Measurements from ENCODE around the gene TSPAN3.

The TSPAN3 gene

GRCh38 chr15:77042245-77042919, 28.5 kb downstream of the TSPAN3 start:
- CTCF ChIA-PET = interaction anchor here (1.0 kb wide), 1 partner anchor 10 kb away, joined by 3 read pairs; no protein-coding TSS in a partner anchor
- POLR2A ChIA-PET = interaction anchor here (2.0 kb wide), 1 partner anchor 15 kb away, joined by 5 read pairs; no protein-coding TSS in a partner anchor
- TF ChIP-seq, protein P1, sequence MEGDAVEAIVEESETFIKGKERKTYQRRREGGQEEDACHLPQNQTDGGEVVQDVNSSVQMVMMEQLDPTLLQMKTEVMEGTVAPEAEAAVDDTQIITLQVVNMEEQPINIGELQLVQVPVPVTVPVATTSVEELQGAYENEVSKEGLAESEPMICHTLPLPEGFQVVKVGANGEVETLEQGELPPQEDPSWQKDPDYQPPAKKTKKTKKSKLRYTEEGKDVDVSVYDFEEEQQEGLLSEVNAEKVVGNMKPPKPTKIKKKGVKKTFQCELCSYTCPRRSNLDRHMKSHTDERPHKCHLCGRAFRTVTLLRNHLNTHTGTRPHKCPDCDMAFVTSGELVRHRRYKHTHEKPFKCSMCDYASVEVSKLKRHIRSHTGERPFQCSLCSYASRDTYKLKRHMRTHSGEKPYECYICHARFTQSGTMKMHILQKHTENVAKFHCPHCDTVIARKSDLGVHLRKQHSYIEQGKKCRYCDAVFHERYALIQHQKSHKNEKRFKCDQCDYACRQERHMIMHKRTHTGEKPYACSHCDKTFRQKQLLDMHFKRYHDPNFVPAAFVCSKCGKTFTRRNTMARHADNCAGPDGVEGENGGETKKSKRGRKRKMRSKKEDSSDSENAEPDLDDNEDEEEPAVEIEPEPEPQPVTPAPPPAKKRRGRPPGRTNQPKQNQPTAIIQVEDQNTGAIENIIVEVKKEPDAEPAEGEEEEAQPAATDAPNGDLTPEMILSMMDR (IDR thresholded peaks at IDR 0.05; ENCODE audit: insufficient read depth, low read length, missing control alignments) = no peak
- no peak overlapping the region for H3K4me3 ChIP-seq (ENCODE audit: low read depth, low read length)
- DNase-seq (ENCODE audit: low read depth, low spot score) = no peak

DNA sequence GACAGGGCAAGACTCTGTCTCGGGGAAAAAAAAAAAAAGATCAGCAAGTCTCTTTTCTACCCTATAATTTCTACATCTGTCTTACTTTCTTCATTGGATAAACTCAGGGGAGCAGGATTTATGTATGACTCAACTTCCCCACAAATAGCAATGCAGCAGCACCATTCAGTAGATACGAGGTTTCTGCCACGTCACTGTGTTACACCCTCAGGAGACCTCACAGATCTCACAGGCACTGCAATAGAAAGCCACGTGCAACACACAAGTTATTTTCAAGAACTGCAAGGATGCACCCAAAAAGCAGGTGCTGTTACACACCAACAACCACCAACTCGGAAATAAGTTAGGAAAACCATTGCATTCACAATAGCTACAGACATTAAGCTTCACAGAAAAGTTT, 30.2 kb downstream of the TSPAN3 start:
- TF ChIP-seq, protein P1 (IDR thresholded peaks at IDR 0.05; ENCODE audit: insufficient read depth, low read length, missing control alignments) = no peak
- H3K4me3 ChIP-seq (ENCODE audit: low read depth, low read length) = no peak overlapping the region
- no peak for DNase-seq (ENCODE audit: low read depth, low spot score)
- ChIA-PET CTCF (interaction anchor here (1.0 kb wide), 1 partner anchor 16 kb away, joined by 3 read pairs; no protein-coding TSS in a partner anchor), POLR2A (no interaction called here)

- TF ChIP-seq, protein P1 (IDR thresholded peaks at IDR 0.05; ENCODE audit: insufficient read depth, low read length, missing control alignments) = no peak
- ChIA-PET CTCF (no interaction called here), POLR2A (no interaction called here)
- DNase-seq (ENCODE audit: low read depth, low spot score) = no peak
- H3K4me3 ChIP-seq (ENCODE audit: low read depth, low read length) = no peak overlapping the region
These were observed 31.1 kb downstream of the TSPAN3 start for GRCh38 chr15:77039848-77040247.

DNA sequence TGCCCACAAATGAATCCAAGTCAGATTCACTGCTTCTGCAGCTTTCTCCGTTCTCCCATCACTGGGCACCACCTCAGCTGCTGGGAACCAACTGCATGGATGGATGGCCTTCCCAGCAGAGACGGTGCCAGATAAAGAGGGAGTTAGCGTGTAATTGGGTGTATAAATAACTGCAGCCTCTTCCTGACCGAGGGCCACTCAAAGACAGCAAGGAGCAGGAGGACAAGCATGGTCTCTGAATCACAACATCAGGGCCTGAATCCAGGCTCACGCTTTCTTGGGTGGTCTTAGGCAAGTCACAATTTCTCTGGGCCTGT, 31.7 kb downstream of the TSPAN3 start:
- CTCF ChIA-PET = no interaction called here
- no peak overlapping the region for H3K4me3 ChIP-seq (ENCODE audit: low read depth, low read length)
- POLR2A ChIA-PET = no interaction called here
- DNase-seq (ENCODE audit: low read depth, low spot score) = no peak
- TF ChIP-seq, protein P1 (IDR thresholded peaks at IDR 0.05; ENCODE audit: insufficient read depth, low read length, missing control alignments) = no peak

- TF ChIP-seq, protein P1 (IDR thresholded peaks at IDR 0.05; ENCODE audit: insufficient read depth, low read length, missing control alignments) = no peak
- DNase-seq (ENCODE audit: low read depth, low spot score) = no peak
- CTCF ChIA-PET = interaction anchor here (1.3 to 8.8 kb wide), 3 partner anchors 7 to 504 kb away, joined by 4 to 106 read pairs (median 32); no protein-coding TSS in a partner anchor
- POLR2A ChIA-PET = no interaction called here
- H3K4me3 ChIP-seq (ENCODE audit: low read depth, low read length) = no peak overlapping the region
These were observed 32.3 kb downstream of the TSPAN3 start for GRCh38 chr15:77038312-77039216.
